Measurements from ENCODE around the gene VPS13D.

DNA sequence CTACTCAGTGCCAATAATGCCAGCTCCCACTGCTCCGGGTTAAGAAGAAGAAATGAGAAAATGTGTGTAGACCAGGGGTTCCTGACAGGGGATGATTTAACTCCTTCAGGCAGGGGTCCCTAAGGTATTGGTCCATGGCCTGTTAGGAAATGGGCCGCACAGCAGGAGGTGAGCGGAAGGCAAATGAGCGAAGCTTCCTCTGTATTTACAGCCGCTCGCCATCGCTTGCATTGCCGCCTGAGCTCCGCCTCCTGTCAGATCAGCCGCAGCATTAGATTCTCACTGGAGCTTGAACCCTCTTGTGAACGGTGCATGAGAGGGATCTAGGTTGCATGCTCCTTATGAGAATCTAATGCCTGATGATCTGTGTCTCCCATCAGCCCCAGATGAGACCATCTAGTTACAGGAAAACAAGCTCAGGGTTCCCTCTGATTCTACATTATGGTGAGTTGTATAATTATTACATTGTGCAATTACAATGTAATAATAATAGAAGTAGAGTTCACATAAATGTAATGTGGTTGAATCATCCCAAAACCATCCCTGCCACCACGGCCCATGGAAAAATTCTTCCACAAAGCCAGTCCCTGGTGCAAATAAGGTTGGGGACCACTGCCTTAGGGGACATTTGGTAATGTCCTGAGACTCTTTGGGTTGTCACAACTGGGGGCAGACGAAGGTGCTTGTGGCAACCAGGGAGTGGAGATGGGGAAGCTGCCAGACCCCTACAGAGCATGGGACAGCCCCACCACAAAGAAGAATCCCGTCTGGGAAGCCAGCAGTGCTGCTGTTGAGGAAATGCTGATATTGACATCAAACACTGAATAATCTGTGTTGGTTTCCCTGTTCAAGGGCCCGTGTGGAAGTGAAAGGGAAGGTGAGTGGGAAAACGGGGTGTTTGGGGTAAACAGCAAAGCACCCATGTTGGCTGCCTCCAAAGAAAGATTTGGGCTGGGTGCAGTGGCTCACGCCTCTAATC, 327.4 kb downstream of the VPS13D start:
- TF ChIP-seq FOXA1 (IDR thresholded peaks at IDR 0.05): no peak
- TF ChIP-seq BHLHE40 (IDR thresholded peaks at IDR 0.05; ENCODE audit: borderline replicate concordance): no peak
- TF ChIP-seq TARDBP (IDR thresholded peaks at IDR 0.05): no peak
- no peak for TF ChIP-seq NFRKB (IDR thresholded peaks at IDR 0.05)
- TF ChIP-seq FOXK2 (IDR thresholded peaks at IDR 0.05): no peak
- no peak for TF ChIP-seq CTBP1 (IDR thresholded peaks at IDR 0.05; ENCODE audit: borderline replicate concordance)
- no peak for TF ChIP-seq SUZ12 (IDR thresholded peaks at IDR 0.05)
- no peak for TF ChIP-seq PKNOX1 (IDR thresholded peaks at IDR 0.05)
- no peak for TF ChIP-seq SP1 (IDR thresholded peaks at IDR 0.05)
- no peak for TF ChIP-seq FOXM1 (IDR thresholded peaks at IDR 0.05; ENCODE audit: borderline replicate concordance)
- no peak for TF ChIP-seq LEF1 (IDR thresholded peaks at IDR 0.05; ENCODE audit: borderline replicate concordance)
- no peak for TF ChIP-seq ELF4 (IDR thresholded peaks at IDR 0.05)
- no peak for TF ChIP-seq L3MBTL2 (conservative IDR thresholded peaks at IDR 0.05)
